T-helper 22 cell (primary cell): ENCODE data around the gene GOLGA6C.
"Not testable (repeated sequence)": the region's sequence is repeated elsewhere in the genome, so short reads cannot be mapped to it uniquely, and the experiment has no call there.

Experiments used
- DNase-seq: peaks from one replicate; pipeline ENCODE4 v3.0.0-alpha.2; 2020; ENCODE audit warnings: low read depth

Gene GOLGA6C

GRCh38 chr15:75258034-75258433 is at the start of gene GOLGA6C:
Gene GOLGA6C (plus strand): TSS chr15:75258334. CDS start chr15:75258599, 265 bp downstream.
- not testable (repeated sequence) for DNase-seq

GRCh38 chr15:75208501-75209288 is 49.4 kb upstream of the GOLGA6C start:
- no peak for DNase-seq

- no peak for DNase-seq
Measured at GRCh38 chr15:75209289-75209676, 48.9 kb upstream of the GOLGA6C start.

- no peak for DNase-seq
Measured at GRCh38 chr15:75210811-75211230, 47.3 kb upstream of the GOLGA6C start.

- no peak for DNase-seq
Measured at GRCh38 chr15:75211436-75212199, 46.5 kb upstream of the GOLGA6C start.

GRCh38 chr15:75212200-75212858 is 45.8 kb upstream of the GOLGA6C start:
- no peak for DNase-seq

- DNase-seq: no peak
Measured at GRCh38 chr15:75213212-75213767, 44.8 kb upstream of the GOLGA6C start.

GRCh38 chr15:75213768-75214221 is 44.3 kb upstream of the GOLGA6C start:
- no peak for DNase-seq

GRCh38 chr15:75214293-75215096 is 43.6 kb upstream of the GOLGA6C start:
- no peak for DNase-seq

- no peak for DNase-seq
Measured at GRCh38 chr15:75215107-75216004, 42.8 kb upstream of the GOLGA6C start.

- no peak for DNase-seq
Measured at GRCh38 chr15:75217012-75217411, 41.1 kb upstream of the GOLGA6C start.

- DNase-seq: not testable (repeated sequence)
Measured at GRCh38 chr15:75217574-75217973, 40.6 kb upstream of the GOLGA6C start.

GRCh38 chr15:75219507-75219929 is 38.6 kb upstream of the GOLGA6C start:
- DNase-seq: not testable (repeated sequence)

- DNase-seq: no peak
Measured at GRCh38 chr15:75223688-75224087, 34.4 kb upstream of the GOLGA6C start.

- no peak for DNase-seq
Measured at GRCh38 chr15:75224281-75224680, 33.9 kb upstream of the GOLGA6C start.

- not testable (repeated sequence) for DNase-seq
Measured at GRCh38 chr15:75225102-75225836, 32.9 kb upstream of the GOLGA6C start.

GRCh38 chr15:75225951-75226732 is 32.0 kb upstream of the GOLGA6C start:
- no peak for DNase-seq

- not testable (repeated sequence) for DNase-seq
Measured at GRCh38 chr15:75227112-75227511, 31.0 kb upstream of the GOLGA6C start.
